Ramos (cell line): Measurements from ENCODE around the gene FIGNL2.
"Not testable (repeated sequence)": the region's sequence is repeated elsewhere in the genome, so short reads cannot be mapped to it uniquely, and the experiment has no call there.

Experiments used
- in situ Hi-C: fragments of 300-500 bp; cut with MboI; formaldehyde crosslinking; loops from one replicate; pipeline ENCODE4 v1.14.3; 2022; ENCODE audit warnings: low sequenced_read_pairs; ENCODE audit not compliant: unreplicated experiment

Gene FIGNL2, protein sequence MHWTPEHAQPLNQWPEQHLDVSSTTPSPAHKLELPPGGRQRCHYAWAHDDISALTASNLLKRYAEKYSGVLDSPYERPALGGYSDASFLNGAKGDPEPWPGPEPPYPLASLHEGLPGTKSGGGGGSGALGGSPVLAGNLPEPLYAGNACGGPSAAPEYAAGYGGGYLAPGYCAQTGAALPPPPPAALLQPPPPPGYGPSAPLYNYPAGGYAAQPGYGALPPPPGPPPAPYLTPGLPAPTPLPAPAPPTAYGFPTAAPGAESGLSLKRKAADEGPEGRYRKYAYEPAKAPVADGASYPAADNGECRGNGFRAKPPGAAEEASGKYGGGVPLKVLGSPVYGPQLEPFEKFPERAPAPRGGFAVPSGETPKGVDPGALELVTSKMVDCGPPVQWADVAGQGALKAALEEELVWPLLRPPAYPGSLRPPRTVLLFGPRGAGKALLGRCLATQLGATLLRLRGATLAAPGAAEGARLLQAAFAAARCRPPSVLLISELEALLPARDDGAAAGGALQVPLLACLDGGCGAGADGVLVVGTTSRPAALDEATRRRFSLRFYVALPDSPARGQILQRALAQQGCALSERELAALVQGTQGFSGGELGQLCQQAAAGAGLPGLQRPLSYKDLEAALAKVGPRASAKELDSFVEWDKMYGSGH

DNA sequence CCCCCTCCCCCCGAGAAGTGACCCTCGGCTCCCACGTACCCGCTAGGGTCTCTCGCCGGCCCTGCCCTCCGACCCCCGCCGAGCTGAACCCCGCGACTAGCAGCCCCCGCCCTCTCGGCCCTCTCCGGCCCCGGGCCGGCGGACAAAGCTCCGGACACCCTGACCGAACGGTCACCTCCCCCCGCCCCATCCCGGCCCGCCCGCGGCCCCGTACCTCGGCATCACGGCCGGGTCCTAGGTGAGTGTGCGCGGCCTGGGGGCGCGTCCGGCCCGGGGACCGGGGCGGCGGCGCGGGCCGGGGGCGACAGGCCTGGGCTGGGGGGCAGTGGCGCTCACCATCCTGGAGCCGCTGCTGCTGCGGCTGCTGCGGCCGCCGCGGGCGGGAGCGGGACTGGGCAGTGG, at the start of gene FIGNL2:
Gene FIGNL2 (minus strand): TSS at position 393 of the 402 bp plus-strand sequence. CDS start 26,305 bp downstream, outside the sequence.
- in situ Hi-C loops, result loop anchor here (25.0 kb wide), 1 partner anchor 436 kb away; the partner anchor contains the start of gene SLC4A8

DNA sequence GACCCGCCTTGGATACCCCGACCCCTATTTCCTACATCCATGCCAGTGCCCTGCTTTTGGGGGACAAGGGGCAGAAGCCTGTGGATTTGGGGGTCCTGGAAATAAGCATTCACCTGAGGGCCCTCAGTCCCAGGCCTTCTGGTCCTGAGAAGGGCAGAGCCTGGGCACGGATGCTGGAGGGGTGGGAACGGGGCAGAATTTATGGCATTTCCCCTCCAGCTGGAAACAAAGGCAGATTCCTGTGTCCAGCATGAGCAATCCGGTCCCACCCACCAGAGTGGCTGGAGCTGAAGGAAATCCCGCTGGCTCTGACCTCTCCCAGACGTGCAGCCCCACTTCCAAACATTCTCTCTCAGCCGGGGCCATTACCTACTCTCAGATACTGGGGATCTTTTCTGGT, 48.7 kb upstream of the FIGNL2 start:
- in situ Hi-C loops, result no loop called here

DNA sequence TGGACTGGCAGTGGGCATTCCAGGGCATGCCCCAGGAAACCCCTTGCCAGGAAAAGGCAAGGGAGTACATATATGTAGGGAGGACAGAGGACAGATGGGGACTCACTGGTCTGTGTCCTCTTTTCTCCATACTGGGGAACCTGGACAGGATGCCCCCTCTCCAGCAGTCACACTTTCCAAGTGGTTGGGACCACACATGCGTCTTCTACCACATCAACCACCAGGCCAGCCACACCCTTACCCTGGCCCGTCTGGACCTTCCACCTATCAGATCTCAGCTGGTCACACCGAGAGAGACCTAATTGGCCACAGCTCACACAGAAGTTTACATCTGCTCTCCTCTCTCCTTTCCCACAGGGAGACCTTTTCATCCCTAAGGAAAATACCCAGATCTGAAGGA, 47.7 kb upstream of the FIGNL2 start:
- in situ Hi-C loops, result no loop called here

DNA sequence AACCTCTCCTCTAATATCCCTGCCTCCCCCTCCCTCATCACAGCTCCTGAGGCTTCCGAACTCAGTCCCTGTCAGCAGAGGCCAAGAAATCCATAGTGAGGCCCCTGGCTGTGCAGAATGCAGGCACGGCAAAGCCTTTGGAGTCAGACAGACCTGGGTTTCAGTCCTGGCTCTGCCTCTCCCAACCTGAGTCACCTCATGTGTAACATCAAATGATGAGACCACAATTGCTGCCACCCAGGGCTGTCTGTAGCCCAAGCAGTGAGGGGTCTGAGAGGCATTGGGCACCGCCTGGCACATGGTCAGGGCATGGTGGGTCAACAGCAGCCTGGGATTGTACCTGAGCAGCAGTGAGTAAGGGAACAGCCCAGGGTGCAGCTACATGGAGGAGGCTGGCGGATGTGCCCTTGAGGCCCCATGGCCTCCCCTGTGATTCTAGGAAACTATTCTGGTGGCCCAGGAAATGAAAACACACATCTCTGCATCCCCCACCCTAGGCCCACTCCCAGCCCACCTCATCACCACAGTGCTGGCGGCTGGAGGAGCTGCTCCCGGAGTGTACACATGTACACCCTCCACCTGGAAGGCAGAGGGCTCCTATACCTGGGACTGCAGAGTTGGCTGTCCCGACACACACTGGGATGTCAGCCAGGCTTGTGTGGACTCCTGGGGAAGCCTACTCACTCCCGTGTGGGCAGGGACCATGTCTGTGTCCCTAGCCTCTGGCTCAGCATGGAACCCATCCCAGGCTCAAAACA, 47.0 kb upstream of the FIGNL2 start:
- in situ Hi-C loops, result no loop called here

DNA sequence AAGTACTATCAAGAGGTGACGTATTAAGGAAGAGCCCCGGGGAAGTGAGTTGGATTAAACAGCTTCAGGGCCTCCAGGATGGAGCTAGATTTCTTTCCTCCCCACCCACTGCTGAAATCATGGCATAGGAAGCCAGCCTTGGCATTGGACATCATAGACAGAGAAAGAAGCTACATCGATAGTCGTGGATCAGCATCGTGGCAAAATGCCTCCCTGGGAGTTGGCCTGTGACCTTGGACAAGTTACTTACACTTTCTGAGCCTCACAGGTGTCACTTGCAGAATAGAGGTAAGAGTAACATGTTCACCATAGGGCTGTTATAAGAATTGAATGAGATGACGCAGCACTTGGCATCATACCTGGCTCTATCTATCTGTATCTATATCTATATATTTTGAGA, 45.3 kb upstream of the FIGNL2 start:
- in situ Hi-C loops, result no loop called here

DNA sequence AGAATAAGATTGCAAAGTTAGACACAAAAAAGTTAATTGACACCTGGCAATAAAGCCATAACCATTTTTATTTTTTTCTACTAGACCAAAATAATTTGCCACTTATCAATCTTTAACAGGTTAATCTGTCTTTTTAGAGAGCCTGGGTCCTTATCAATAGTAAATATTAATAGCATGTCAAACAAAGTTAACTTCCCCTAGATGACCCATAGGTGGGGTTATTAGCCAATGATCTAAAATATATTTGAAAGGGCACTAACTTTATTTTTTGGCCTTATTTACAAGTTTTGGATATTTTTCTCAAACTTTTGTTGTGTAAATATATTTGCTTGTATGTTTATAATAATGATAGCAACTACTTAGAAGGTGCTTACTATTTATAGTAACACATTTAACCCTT, 43.3 kb upstream of the FIGNL2 start:
- in situ Hi-C loops, result no loop called here

DNA sequence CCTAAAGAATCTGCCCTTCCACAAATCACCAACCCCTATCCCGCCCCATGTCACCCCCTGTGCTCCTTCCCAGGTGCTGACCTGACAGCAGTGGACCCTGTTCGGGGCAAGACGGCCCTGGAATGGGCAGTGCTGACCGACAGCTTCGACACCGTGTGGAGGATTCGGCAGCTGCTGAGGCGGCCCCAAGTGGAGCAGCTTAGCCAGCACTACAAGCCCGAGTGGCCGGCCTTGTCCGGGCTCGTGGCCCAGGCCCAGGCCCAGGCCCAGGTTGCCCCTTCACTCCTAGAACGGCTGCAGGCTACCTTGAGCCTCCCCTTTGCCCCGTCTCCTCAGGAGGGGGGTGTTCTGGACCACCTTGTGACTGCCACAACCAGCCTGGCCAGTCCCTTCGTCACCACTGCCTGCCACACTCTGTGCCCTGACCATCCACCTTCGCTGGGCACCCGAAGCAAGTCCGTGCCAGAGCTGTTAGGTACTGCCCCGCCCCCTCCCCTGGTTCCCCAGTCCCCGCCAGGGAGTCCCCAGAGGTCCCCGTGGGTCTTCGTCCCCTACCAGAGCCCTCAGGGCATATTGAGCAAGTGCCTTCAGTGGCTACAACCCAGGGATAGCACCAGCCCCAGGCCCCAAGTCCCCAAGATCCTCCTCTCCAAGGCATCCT, 42.1 kb upstream of the FIGNL2 start:
- in situ Hi-C loops, result no loop called here

DNA sequence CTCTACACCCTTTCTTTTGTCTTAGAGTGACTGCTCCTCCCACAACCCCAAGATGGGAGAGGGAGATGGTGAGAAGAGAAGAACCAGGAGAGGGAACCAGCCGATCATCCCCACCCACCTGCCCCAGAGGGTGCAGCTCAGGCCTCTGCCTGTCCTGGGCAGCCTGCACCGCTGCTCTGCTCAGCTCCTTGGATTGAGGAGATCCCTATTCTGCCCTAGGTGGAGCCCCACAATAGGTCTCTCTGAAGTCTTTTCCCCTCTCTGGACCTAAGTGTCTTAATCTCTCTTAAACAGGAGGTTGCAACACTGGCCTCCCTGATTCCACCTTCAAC, 41.6 kb upstream of the FIGNL2 start:
- in situ Hi-C loops, result no loop called here

DNA sequence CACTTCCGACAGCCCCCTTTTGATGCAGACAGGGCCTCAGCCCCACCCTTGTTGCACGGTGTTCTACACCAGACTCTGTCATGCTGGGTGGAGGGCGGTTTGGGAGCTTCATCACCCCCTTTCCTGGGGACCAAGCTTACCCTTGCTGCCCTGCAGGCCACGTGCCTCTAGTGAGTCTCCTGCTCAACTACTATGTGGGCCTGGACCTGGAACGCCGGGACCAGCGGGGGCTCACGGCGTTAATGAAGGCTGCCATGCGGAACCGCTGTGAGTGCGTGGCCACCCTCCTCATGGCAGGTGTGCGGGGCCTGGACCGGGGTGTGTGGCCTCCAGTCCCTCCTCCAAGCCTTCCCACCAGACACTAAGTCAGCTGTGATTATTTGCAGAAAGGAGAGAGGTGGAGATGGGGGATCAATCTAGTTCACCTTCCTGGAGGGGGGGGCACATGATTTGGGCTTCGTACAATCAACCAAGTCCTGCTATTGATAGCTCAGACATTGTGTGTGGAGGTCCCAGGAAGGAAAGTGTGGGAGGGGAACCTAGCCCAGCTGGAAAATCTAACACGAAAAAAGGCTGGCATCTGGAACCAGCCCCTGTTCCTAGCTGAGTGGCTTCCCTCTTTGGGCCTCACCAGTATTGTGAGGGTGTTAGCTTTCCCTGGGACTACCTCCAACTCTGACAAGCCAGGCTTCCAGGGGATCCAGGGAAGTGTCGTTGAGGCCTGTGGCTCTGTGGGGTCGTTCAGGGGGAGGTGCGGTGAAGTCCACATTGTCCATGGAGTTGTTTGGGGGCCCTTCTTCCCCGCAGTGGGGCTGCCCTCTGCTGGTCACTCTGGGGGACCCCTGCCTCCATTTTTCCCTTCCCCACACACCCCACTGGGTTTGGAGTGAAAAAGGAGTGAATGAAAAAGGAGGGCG, 41.0 kb upstream of the FIGNL2 start:
- in situ Hi-C loops, result no loop called here

DNA sequence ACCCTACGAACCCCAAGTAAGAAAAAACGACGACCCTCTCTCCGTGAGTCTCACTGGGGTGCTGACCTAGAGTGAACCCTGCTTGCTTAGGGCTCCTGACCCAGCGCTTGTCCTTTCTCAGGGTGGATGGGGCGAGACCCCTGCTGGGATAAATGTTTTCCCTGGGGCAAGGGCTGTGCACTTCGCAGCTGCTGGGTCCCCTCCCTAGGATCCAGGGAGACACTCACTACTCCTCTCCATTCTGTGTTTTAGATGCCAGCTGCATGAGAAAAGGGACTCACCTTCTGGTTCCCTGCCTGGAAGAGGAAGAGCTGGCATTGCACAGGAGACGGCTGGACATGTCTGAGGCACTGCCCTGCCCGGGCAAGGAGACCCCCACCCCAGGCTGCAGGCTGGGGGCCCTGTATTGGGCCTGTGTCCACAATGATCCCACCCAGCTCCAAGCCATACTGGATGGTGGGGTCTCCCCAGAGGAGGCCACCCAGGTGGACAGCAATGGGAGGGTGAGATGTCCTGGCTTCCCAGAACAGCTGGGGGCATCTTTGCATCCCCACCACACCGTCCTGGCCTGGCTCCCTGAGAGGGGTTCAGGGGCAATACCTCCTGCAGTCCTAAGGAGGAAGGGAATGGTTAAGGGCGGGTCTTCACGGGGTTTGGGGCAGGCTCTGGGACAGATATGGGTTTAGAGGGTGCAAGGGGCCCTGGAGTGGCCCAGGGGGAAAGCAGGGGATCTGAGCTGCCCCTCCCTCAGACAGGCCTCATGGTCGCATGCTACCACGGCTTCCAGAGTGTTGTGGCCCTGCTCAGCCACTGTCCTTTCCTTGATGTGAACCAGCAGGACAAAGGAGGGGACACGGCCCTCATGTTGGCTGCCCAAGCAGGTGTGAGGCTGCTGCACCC, 40.0 kb upstream of the FIGNL2 start:
- in situ Hi-C loops, result no loop called here

DNA sequence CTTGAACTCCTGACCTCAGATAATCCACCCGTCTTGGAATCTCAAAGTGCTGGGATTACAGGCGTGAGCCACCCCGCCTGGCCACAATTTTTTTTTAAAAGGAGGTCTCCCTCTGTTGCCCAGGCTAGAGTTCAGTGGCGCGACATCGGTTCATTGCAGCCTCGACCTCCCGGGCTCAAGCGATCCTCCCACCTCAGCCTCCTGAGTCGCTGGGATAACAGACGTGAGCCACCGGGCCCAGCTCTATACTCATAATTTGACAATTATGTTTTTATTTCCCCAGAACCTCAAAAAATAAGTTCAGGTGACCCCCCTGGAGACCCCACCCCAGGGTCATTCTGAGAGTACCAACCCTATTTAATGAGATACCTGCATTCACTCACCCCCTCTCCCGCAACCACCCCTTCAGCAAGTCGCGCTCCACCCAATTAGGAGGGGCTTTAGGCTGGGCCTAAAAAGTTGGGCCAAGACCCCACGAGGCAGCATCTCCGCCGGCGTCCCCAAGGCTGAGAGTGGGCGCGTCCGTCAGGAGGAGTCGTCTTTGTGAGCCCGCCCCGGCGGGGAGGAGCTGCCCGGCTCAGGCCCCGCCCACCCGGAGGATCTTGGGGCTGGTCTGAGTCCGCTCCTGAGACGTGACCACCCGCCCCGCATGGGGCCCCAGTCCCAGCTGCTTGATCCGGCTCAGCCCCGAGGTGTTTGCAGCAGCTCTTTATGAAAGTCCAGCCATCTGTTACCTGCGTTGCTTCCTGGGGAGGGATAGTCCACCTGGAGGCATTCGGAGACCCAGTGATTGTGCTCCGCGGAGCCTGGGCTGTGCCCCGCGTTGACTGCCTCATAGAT, 39.2 kb upstream of the FIGNL2 start, which contains the start of gene ANKRD33:
Gene ANKRD33 (plus strand): TSS at position 628 of the 840 bp plus-strand sequence. CDS start 84 bp downstream, at position 712.
- in situ Hi-C loops, result no loop called here

DNA sequence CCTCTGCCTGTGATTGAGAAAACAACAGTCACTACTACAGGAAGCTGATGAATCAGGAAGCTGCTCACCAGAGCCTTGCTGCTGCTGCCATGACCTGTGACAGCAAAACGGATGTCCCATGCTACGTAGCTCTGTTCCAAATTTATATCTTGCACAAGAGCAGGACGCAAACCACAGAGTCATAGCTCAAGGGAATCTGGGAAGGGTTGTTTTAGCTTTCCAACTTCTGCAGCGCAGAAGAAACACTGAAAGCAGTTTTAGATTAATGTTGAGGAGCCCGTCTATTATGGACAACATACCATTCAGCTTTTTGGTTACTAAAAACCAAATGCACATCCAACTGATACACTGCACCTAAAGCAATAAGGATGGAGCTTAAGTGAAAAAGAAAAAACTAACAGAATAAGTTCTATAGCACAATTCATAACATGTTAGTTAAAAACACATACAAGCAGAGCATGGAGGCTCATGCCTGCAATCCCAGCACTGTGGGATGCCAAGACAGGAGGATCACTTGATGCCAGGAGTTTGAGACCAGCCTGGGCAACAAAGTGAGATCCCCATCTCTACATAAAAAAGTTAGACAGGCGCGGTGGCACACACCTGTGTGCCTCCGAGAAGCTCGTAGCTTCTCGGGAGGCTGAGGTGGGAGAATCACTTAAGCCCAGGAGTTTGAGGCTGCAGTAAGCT, 37.6 kb upstream of the FIGNL2 start:
- in situ Hi-C loops, result no loop called here

DNA sequence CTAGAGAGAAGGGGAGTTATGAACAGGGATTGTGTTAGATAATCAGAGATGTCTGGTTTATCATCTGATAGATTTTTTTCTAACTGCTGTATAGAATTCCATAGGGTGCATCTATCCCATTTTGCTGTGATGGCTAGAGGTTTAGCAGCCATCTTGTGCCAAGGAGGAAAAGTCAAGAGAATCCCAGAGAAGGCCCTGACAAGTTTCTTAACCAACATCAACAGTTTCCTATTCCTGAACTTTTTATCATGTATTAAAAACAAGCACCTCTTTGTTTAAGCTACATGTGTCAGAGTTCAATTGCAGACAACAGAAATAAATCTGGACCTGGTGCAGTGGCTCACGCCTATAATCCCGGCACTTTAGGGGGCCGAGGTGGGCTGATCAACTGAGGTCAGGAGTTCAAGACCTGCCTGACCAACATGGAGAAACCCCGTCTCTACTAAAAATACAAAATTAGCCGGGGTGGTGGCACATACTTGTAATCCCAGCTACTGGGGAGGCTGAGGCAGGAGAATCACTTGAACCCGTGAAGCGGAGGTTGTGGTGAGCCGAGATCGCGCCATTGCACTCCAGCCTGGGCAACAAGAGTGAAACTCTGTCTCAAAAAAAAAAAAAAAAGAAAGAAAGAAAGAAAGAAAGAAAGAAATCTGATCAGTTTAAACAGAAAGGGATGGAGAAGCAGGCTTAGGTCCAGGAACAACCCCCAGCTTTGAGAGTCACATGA, 36.9 kb upstream of the FIGNL2 start:
- in situ Hi-C loops, result not testable (repeated sequence)

DNA sequence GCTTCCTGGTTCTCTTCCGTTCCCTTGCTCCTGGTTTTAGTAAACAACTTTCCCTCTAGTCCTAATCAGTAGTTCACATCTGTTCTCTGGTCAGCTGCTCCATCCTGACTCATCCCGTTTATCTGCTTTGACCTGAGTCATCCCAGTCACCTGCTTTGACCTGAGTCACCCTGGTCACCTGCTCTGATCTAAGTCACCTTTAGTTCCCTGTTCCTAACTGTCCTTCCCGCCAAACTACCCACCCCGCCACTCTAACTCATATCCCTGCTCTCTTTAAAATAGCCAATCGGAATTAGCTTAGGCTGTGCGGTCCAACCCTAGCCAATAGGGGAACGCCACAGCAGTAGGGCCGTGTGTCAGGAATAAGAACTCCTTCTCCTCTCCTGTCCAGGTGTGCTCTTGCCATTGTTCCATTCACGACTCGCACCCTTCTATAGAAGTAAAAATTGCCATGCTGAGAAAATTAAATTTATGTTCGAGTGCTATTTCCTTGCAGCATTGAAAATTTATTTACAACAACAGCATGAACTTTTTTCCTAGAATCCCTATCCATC, 36.2 kb upstream of the FIGNL2 start:
- in situ Hi-C loops, result no loop called here

DNA sequence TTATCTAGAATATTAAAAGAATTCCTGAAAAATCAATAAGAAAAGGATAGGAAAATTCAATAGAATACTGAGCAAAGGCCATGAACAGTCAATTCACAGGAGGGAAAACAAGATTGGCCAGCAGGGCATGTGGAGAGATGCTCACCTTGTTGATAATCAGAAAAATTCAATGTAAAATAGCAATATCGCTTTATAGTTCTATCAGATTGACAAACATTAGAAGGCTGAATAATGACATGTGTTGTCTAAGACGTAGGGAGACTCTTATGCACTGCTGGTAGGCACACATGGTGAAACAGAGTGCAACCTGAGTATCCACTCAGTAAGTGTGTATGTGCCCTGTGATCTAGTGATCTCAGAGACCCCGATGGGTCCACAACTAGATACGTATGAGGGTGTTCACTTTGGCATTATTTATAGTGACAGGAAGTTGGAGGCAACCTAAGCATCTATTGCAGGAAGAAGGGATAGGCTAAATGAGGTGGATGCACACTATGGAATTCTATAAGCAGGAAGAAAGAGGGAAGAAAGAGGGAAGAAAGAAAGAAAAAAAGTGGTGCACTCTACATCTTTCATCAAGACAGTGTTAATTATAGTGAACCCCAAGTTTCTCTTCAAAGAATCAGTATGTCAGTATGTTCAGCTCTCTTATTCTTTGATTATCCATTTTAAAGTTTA, 35.6 kb upstream of the FIGNL2 start:
- in situ Hi-C loops, result no loop called here

DNA sequence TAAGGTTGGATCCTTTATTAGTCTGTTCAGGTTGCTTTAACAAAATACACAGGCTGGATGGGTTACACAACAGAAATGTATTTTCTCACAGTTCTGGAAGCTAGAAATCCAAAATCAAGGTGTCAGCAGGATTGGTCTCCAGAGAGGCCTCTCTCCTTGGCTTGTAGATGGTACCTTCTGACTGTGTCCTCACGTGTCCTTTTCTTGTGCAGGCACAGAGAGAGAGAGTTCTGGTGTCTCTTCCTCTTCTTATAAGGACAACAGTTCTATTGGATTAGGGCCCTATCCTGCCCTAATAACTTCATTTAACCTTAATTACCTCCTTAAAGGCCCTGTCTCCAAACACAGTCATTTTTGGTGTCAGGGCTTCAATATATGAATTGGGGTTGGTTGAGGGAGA, 34.8 kb upstream of the FIGNL2 start:
- in situ Hi-C loops, result no loop called here
